Stromal cell of bone marrow (primary cell): ENCODE data around the gene SHANK2.
A peak's percentile ranks its signal among the peaks of the same experiment; 100 is the strongest.

ENCODE experiments used
- DNase-seq: peaks from one replicate; pipeline ENCODE4 v3.0.0-alpha.2; 2012; ENCODE audit warnings: low read depth

Gene SHANK2

GRCh38 chr11:71269603-71270511 is 17.5 kb upstream of the SHANK2 start:
- no peak for DNase-seq

DNA sequence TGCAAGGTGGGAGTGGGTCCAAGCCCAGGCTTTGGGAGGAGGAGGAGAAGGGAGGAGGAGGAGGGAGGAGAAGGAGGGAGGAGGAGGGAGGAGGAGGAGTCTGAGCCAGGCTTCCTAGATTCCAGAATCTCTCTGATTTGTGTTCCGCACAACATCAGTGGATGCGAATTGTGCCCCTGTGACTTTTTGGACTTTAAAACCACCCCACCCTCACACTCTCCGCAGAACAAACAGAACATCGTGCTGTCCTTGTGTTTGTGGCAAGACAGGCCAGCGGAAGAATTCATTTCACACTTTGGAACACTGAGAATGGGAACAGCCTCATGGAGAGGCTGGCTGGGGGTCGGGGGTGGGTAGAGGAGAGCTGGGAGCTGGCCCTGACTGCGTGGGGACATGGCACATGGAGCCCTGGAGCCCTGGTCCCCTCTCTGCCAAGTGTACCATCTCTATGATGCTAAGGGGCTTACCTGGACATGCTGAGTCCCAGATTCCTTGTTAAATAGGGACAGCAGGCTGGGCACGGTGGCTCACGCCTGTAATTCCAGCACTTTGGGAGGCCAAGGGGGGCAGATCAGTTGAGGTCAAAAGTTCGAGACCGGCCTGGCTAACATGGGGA is 16.4 kb upstream of the SHANK2 start:
- DNase-seq, result no peak

- no peak for DNase-seq
Measured at GRCh38 chr11:71267807-71268421, 15.5 kb upstream of the SHANK2 start.

- no peak for DNase-seq
Measured at GRCh38 chr11:71266114-71266833, 13.9 kb upstream of the SHANK2 start.

DNA sequence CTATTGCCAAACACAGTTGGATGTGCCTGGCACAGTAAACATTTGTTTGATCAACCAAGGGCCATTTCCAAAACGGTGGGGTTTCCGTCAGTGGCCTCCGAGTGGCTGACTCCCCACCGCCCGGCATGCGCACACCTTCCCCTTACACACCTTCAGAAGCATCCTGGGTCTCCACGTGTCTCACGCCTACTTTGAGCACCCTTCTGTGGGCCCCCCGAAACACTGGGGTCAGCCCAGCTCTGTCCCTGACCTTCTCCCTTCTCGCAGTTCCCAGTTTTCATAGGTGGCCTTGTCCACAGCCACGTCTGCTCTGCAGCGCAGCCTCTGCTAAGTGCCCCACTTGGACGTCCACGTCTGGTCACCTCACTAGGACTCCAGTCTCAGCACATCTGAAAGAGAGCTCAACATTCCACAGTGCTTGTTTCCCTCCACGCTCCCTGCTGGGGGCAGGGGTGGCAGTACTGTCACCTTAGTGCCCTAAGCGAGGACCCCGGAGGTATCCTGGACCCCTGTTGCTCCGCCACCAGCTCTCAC is 13.2 kb upstream of the SHANK2 start:
- no peak for DNase-seq

DNA sequence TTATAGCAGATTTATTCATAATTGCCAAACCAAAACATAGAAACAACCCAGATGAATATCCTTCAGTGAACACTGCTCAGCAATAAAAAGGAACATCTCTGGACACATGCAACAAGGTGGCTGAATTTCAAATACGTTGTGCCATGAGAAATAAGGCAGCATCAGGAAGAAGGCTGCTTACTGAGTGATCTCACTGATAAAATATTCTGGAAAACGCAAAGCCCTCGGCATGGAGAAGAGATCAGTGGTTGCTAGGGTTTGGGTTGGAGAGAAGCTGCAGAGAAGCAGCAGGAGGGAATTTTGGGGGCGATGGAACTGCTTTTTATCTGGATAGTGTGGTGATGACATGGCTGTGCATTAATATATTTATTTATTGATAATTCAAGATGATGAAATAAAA is 11.0 kb upstream of the SHANK2 start:
- DNase-seq, result no peak

DNA sequence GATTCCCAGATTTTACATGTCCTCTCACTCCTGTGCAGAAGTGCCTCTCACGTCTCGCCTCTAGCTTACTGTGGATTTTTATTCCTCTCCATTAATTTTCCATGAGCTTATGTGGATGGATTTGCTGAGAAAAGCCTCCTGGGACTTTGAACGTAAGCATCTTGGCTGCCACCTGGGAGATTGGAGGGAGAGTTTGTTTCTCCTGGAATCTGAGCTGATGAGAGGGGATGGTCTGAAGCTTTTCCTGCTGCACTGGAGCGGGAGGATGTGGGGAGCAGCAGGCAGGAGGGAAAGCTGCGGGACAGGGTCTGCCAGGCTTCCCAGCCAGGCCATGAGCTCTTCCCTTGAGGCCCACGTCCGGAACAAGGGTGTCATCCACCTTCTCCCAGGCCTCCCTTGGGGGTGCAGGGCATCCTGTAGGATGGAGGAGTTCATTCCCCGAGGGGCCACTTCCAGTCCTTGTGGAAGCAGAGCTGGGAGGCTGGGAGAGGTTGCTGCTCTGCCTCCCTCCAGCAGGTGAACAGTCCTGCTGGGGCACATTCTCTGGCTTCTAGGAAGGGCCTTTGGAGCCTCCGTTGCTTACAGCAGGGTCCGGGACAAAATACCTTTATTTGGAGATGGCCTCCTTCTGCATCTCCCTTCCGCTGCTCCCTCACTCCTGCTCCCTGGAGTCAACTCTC is 3.6 kb upstream of the SHANK2 start:
- no peak for DNase-seq

DNA sequence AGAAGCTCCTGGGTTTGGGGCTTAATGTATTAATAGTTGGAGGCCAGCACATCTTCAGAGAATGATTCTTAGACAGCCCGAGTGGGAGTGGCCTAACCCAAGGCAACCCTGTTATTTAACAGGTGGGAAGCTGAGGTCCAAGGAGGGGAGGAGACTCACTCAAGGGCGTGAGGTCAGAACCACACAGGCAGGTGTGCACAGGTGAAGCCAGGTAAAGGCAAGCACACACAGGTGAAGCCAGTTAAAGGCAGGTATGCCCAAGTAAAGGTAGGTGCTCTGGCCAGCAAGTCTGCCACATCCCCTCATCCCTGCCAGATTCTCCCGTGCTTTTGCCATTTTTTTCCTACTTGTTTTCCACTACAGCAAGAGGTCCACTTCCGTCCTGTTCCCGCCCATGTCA is 2.9 kb upstream of the SHANK2 start:
- DNase-seq, result no peak

DNA sequence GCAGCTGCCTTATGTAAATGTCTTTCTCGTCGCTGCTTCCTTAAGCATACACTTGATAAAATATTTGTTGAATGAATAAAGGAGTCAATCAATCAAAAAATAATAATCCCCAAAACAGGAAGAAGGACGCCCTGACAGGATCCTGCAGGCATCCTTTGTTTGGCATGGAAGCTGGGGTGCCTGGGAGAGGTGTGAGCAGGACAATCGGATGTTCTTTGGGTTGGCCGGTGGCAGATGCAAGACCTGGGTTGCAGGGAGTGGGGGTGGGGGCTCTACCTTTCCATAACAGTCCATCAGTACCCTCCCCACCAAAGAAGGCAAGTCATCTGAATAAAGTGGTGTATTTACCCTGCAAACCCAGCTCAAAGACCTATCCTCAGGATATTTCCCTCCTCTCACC is 1.4 kb upstream of the SHANK2 start:
- no peak for DNase-seq

DNA sequence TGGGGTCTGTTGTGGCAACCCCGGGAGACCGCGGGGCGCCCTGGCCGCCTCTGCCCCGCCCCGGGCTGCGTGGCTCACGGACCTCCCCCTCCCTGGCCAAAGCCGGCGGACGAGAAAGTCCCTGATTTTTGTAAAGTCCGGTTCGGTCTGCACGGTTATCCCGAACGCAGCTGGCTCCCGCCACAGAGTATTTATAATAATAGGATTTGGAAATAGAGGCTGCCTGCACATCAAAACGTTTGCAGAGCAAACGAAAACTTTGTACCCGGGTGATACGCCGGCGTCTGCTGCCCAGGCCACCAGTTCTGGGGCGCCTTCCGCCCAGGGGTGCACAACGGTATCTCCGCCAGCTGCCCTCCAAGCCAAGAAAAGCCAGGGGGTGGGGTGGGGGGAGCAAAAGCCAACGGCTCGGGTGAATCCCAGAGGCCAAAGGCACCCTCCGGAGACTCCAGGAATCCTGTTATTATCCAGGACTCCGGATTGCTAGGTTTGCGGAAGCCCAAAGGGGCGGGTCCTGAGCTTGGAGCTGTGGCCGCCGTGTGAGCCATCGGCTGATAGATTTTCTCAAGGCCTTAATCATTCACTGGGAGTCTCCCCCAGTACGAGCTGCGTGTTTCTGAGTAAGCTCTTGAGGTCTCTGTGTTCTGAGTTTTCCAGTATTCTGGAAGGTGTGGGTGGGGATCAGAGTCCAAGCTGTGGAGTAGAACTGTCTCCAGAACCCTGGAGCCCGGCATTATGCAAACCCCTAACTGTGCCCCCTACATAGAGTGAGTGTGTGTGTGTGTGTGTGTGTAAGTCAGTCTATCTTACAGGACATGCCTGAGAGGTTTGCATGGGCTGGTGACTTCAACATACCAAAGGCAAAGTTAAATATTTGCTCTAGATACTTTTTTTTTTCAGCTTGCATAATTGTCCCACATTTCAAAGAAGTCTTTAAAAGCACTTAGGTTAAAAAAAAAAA is 673 bp upstream of the SHANK2 start:
- DNase-seq, result peak; percentile 51

DNA sequence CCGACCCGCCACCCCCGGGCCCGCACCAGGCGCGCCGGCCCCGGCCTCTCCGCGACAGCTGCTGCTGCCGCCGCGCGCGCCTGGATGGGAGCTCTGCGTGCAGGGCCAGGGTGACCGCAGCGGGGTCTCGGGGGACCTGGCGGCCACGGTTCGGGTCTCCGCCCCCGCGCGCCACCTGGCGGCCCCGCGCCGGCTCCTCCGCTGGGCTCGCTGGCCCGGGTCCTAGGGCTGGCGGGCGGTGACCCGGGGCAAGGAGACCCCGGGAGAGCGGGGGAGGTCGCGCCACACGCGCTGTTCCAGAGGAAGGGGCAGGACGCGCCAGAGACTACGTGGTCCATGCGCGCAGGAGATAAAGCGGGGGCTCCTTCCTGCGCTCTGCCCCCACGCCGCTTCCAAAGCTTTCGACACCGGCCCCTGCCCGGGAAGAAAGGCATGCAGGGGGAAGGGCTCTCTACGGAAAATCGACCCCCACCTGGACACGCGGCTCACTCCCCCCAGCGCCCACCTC is 562 bp downstream of the SHANK2 start:
- DNase-seq, result no peak

- no peak for DNase-seq
Measured at GRCh38 chr11:71251151-71251721, 1.1 kb downstream of the SHANK2 start.

DNA sequence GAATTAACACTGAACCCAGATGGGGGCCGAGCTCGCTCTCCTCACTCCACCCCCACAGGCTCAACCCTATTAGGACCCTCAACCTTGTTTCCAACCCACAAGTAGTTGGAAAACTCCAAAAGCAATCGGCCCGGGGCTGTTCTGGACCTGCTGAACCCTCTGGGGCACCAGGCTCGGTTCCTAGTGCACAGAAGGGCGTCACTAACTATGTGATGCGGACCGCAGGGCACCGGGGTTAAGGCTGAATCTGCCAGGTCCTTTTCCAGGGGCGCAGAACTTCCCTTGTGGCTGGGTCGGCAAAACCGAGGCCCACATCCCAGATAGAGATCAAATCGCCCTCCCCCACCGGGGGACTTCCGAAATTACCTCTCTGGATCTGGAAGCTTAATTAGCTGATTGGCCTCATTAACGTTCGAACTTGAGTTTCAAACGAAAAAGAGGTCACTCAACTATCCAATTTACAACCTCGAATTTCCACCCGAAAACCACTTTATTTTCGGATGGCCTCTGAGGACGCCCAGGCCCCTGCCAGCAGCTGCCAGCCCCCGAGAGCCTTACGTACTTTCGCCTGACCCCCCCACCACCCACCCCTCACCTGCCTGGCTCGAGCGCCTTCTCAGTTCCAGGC is 1.7 kb downstream of the SHANK2 start:
- DNase-seq, result no peak

- no peak for DNase-seq
Measured at GRCh38 chr11:71249301-71249700, 3.1 kb downstream of the SHANK2 start.

DNA sequence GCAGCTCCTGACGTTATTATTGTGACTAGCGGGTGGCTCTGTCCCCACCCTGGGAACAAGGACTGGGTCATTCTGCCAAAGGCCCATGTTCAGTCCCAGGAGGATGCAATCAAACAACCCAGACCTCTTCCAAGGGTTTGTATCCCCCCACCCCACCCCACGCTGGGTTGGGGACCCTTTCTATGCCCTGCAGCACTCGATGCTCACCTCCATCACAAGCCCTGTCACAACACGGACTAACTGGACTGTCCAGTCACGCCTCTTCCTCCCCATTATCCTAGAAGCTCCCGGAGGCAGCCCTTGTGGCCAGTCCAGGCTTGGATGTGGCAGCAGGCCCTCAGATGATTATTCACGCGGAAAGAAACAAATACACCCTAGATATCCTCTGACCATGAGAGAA is 3.7 kb downstream of the SHANK2 start:
- DNase-seq, result no peak

DNA sequence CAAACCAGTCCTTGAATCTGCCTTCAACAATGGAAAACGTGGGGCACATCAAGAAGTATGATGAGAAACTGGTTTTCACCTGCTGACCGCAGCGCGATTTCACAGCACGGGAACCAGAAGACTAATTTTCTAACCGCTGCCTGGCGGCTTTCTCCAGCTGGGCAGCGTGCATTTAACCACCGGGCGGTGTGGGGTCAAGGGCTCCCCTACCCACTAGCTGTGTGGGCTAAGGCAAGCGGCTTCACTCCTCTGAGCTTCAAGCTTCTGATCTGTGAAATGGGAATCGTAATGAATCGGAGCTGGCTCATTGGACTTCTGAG is 4.2 kb downstream of the SHANK2 start:
- DNase-seq, result no peak

DNA sequence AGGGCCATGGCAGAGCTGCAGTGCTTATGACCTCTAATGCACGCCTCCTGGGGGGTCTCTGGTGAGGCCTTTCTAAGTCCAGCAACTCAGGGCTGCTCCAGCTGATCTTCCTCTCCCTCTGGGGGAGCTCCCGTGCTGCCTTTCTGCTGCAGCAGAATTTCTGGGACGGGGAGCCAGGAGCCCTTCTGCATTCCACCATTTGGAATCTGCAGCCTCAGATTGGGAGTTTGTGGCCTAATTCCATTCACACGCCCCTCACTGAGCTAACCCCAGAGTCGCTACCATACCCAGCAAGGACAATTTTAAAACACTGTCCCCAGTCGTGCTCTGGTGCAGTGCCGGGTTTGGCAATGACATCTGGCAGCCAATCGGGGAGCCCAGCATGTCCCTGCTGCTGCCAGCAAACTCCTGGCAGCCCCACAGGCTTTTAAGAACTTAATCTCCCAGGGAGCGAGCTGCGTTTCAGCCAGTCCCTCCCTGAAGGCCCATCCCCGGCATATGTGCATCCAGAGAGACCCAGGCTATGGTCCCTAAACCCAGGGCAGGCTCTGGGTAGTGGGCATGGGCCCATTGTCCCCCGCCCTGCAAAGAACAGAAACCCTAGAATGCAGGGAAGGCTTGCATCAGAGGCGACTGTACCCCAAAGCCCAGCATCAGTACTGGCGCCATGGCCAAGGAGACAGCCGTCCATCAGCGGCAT is 4.7 kb downstream of the SHANK2 start:
- DNase-seq, result no peak

DNA sequence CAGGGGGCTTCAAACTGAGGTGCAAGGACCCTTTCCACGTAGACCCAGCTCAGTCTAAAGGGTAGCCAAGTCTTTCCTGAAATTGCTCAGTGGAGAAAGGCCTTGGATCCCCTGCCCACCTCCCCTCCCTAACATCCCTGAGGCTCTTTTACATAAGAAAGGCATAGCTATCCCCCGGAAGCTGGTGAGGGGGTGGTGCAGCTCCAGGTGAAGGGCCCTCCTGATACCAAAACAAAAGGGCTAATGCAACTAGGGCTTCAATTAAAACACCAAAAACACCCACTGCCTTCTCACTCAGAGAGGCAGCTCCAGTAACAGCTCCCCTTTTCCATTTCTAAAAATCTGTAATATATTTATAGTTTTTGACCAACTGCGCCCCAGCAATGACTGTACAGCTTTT is 5.8 kb downstream of the SHANK2 start:
- DNase-seq, result no peak
